ENCODE data around the gene FAM210A. TPM values are rescaled to one million over a fixed set of nuclear protein-coding genes. Genes with fewer than 3 reads are reported as not detected.
A peak's percentile ranks its signal among the peaks of the same experiment; 100 is the strongest.
"Not testable (repeated sequence)": the region's sequence is repeated elsewhere in the genome, so short reads cannot be mapped to it uniquely, and the experiment has no call there.

The FAM210A gene
- total RNA-seq, 1 donor, result 20.7 TPM

- TF ChIP-seq CTCF (IDR thresholded peaks at IDR 0.05; ENCODE audit: insufficient read depth, low read depth, low read length), result no peak
- no peak for DNase-seq (ENCODE audit: low read depth)
- no peak overlapping the region for H3K4me3 ChIP-seq (ENCODE audit: low read depth, low read length)
Measured at GRCh38 chr18:13756261-13756660, 29.9 kb upstream of the FAM210A start.

GRCh38 chr18:13751599-13751998, 25.2 kb upstream of the FAM210A start:
- not testable (repeated sequence) for DNase-seq (ENCODE audit: low read depth); H3K4me3 ChIP-seq (ENCODE audit: low read depth, low read length)

GRCh38 chr18:13746633-13747032, 20.3 kb upstream of the FAM210A start:
- TF ChIP-seq CTCF (IDR thresholded peaks at IDR 0.05; ENCODE audit: insufficient read depth, low read depth, low read length), result no peak

GRCh38 chr18:13745696-13746095, 19.3 kb upstream of the FAM210A start:
- no peak for TF ChIP-seq CTCF (IDR thresholded peaks at IDR 0.05; ENCODE audit: insufficient read depth, low read depth, low read length)
- no peak for DNase-seq (ENCODE audit: low read depth)
- H3K4me3 ChIP-seq (ENCODE audit: low read depth, low read length), result no peak overlapping the region

More at GRCh38 chr18:13746633-13747032, 20.3 kb upstream of the FAM210A start:
- DNase-seq (ENCODE audit: low read depth), result no peak
- no peak overlapping the region for H3K4me3 ChIP-seq (ENCODE audit: low read depth, low read length)

- no peak for DNase-seq (ENCODE audit: low read depth)
- no peak for TF ChIP-seq CTCF (IDR thresholded peaks at IDR 0.05; ENCODE audit: insufficient read depth, low read depth, low read length)
- H3K4me3 ChIP-seq (ENCODE audit: low read depth, low read length), result no peak overlapping the region
Measured at GRCh38 chr18:13735681-13736080, 9.3 kb upstream of the FAM210A start.

- H3K4me3 ChIP-seq (ENCODE audit: low read depth, low read length), result no peak overlapping the region
- no peak for TF ChIP-seq CTCF (IDR thresholded peaks at IDR 0.05; ENCODE audit: insufficient read depth, low read depth, low read length)
- DNase-seq (ENCODE audit: low read depth), result no peak
Measured at GRCh38 chr18:13730481-13730880, 4.1 kb upstream of the FAM210A start.

GRCh38 chr18:13726972-13727331, 594 bp upstream of the FAM210A start:
- peak; percentile 83 for DNase-seq (ENCODE audit: low read depth)
- TF ChIP-seq CTCF (IDR thresholded peaks at IDR 0.05; ENCODE audit: insufficient read depth, low read depth, low read length), result no peak
- peak overlapping the region; percentile 96 for H3K4me3 ChIP-seq (ENCODE audit: low read depth, low read length)

Data from fibroblast of villous mesenchyme (primary cell).